PC-9 (cell line): Measurements from ENCODE around the gene STEAP4.

ENCODE experiments used
- EZH2 ChIP-seq: fragments of 200-600 bp; sonication (generic); IDR thresholded peaks from 2 replicates; pipeline ENCODE4 v1.8.0; 2017; ENCODE audit warnings: antibody characterized with exemption, low read depth
- TF ChIP-seq, protein P1 (sequence below): fragments of 200-600 bp; sonication (generic); conservative IDR thresholded peaks from 2 replicates; pipeline ENCODE4 v1.6.1; 2017; ENCODE audit warnings: mixed run types, antibody characterized with exemption, mild to moderate bottlenecking, moderate library complexity

DNA sequence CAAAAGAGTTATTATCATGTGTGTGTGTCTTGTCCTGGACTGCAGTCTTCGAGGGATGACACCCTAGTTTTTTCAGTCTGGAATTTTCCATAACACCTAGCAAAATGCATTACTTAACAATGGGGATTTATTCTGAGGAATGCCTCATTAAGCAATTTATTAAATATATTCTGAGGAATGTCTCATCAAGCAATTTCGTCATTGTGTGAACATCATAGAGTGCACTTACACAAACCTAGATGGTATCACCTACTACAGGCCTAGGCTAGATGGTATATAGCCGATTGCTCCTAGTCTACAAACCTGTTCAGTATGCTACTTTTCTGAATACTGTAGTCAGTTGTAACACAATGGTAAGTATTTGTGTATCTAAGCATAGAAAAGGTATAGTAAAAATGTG, 1.1 kb upstream of the STEAP4 start:
- TF ChIP-seq, protein P1, sequence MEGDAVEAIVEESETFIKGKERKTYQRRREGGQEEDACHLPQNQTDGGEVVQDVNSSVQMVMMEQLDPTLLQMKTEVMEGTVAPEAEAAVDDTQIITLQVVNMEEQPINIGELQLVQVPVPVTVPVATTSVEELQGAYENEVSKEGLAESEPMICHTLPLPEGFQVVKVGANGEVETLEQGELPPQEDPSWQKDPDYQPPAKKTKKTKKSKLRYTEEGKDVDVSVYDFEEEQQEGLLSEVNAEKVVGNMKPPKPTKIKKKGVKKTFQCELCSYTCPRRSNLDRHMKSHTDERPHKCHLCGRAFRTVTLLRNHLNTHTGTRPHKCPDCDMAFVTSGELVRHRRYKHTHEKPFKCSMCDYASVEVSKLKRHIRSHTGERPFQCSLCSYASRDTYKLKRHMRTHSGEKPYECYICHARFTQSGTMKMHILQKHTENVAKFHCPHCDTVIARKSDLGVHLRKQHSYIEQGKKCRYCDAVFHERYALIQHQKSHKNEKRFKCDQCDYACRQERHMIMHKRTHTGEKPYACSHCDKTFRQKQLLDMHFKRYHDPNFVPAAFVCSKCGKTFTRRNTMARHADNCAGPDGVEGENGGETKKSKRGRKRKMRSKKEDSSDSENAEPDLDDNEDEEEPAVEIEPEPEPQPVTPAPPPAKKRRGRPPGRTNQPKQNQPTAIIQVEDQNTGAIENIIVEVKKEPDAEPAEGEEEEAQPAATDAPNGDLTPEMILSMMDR: no peak
- no peak for TF ChIP-seq EZH2
